CD4-positive, alpha-beta T cell treated with Interleukin-1 beta for 1 hour (primary cell): ENCODE results near the gene PHOSPHO1.

Source experiments
- DNase-seq, 2 donors: peaks; one replicate each; pipeline ENCODE4 v3.0.0-alpha.2; 2020 to 2022

PHOSPHO1 gene

GRCh38 chr17:49241692-49242397 is 11.3 kb upstream of the PHOSPHO1 start:
- DNase-seq, result no peak

DNA sequence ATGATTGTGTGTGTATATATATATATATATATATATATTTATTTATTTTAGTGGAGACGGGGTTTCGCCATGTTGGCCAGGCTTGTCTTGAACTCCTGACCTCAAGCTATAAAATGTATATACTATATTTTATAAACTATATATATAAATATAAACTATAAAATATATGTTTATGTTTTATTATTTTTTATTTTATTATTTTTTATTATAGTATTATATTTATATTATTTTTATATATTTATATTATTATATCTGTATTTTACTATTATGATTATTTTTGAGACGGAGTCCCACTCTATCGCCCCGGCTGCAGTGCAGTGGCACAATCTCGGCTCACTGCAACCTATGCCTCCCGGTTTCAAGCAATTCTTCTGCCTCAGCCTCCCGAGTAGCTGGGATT is 10.5 kb upstream of the PHOSPHO1 start:
- no peak for DNase-seq

- no peak for DNase-seq
Measured at GRCh38 chr17:49240619-49241018, 10.0 kb upstream of the PHOSPHO1 start.

GRCh38 chr17:49239963-49240362 is 9.4 kb upstream of the PHOSPHO1 start:
- no peak for DNase-seq

DNA sequence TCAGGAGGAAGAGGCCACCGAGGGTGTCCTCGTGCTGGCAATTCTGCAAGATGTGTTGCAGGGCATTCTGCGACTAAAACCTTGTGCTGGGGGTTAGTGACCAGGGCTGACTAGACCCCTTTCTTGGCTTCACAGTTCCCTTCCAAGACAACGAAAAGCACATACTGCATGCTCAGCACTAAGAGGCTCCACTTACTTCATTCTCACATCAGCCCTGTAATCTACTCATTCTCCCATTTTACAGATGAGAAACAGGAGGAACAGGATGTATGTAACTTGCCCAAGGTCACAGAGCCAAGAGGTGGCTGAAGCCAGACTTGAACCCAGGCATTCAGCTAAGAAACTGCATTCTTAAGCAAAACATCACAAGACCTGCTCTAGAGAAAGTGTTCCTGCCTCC is 5.3 kb upstream of the PHOSPHO1 start:
- no peak for DNase-seq

DNA sequence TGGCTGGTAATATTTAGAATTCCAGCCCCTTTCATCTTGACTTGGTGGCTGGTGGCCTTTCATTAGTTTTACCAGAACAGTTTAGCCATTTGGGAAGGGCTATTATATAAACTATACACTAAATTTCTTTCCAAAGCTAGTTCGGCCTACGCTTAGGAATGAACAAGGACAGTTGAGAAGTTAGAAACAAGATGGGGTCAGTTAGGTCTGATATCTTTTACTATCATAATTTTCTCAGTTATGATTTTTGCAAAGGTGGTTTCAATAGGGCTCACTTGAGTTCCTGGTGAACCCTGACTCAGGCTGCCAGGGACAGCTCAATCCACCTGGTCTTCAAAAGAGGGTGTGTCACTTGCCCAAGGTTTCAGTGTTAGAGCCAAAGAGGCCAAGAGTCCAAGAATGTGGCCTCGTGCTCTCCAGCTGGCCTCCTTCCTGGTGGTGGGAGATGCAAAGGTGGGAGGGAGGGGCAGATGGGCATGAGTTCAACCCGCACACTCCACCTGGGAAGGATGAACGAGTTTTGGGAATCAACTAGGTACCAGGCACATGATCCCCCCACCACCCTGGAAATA is 4.0 kb upstream of the PHOSPHO1 start:
- no peak for DNase-seq

DNA sequence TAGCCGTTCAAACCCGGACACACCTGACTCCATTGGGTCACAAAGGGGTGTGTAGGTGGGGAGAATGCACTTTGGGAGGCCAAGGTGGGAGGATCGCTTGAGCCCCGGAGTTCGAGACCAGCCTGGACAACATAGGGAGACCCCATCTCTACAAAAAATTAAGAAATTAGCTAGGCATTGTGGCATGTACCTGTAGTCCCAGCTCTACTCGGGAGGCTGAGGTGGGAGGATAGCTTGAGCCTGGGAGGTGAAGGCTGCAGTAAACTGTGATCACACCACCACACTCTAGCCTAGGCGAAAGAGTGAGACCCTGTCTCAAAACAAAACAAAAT is 942 bp upstream of the PHOSPHO1 start:
- DNase-seq, result no peak

DNA sequence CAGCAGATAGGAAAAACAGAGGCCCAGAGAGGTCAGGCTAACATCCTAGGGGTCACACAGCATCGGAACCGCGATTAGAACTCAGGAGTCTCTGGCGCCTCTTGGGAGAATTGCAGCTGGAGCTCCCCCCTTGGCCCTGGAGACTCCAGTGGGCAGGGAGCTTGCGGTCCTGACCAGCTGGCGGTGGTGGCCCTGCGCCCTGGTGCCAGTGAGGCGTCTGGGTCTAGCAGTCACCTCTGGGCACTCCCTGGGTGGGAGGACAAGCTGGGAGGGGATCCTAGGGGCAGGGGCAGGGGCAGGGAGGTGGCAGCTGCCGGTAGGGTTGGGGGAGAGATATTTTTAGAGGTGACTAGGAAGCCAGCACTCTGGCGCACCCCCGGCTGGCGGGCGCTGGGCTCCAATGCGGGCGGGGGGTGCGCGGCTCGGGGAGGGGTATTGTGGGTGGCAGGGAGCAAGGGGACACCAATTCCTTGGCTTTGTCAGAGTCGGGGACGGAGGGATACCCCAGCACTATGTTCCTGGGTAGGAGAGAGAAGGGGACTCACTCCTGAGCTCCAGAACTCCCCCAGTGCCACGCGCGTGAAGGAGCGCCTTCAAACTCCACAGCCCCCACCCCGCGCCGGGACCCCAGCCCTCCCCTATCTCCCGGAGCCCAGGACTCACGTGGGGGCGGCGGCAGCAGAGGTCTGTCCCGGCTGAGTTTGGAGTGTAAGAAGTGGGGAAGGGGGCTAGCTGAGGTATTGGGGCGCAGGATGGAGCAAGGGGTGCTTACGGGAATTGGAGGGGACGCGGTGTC is 584 bp downstream of the PHOSPHO1 start:
- DNase-seq, result no peak

DNA sequence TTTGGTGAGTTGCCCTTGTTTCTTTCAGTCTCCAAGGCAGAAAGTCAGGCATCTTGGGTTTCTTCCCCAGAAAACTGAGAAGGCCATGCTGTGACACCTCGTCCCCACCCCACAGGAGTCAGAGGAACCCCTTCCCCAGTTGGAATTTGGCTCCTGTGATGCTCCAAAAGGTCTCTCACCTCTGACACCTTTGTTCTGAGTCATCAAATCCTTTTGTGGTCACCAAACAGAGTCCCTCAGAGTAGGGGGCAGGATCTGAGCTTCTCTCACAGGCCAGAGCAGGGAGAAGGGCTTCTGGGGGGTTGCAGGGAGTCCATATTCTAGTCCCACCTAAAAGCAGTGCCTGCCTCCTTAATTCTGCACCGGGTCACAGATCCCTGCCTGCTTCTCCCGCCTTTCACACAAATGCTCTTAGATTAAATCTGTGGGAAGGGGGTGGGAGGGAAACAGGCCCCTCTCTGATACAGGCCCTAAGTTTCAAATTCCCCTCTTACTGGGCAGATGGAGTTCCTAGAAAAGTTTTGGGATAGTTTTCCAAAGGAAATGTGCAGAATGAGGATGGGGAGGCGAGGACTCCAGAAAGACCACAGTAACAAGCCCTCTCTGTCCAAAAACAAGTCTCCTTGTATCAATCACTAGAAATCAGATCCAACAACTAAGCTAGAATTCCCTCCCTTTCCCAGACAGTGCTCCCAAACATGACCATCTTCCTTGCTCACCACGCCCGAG is 1.3 kb downstream of the PHOSPHO1 start:
- DNase-seq, result no peak

- DNase-seq, result peak; percentile 77 to 80
Measured at GRCh38 chr17:49227436-49228261, 2.9 kb downstream of the PHOSPHO1 start.

DNA sequence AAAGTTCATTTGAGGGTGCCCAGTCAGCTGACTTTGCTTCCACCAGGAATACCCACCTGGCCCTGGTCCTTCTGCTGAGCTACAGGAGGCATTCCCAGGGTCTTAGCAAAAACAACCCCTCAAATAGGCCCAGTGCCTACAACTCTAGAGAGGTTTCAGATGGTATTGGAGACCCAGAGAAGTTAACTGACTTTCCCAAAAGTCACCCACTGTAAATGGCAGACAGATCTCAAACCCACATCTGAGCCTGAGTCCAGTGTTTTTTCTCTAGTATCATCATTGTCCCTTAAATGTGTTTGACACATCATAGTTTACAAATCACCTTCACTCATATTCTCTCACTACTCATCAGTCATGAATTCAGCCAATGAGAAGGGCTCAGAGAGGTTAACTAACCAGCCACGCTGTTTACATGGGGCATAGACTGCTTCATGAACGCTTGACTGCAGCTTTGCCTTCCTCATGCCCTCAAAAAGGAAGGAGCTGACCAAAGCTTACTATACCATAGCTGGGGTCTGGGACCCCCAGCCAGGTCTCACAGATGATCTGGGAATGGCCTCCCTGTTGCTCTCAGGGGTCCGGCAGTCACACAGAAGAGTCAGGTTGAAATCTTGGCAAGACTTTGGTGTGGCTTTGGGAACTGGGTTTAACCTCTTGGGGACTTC is 3.7 kb downstream of the PHOSPHO1 start:
- DNase-seq, result no peak

DNA sequence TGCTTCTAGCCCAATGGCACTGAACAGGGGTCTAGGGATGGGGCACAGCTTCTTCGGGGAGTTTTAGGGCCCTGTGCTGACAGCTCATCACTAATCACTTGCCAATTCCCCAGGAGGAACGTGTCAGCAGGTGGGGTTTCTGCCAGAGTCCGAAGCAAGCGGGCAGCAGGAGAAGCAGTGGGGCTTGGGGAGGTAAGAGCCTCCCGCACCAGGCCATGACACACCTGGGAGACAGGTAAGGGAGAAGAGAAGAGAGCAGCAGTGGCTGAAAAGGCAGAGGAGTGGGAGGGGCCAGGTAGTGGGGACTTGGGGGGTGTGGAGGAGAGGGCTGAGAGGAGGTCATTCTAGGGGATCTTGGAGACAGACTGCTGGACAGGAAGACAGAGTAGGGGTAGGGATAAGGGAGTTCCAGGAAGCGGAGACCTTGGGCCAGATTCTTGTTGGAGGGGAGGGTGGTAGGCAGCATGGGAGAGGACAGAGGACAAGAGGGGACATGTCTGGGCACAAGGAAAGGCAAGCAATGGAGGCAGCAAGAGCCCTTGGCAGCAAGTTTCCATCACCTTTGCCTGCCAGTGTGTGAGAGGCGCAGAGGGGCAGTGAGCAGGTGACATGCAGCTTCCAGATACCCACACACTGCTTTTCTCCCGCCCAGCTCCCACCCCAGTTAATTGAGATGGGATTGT is 4.9 kb downstream of the PHOSPHO1 start:
- no peak for DNase-seq

DNA sequence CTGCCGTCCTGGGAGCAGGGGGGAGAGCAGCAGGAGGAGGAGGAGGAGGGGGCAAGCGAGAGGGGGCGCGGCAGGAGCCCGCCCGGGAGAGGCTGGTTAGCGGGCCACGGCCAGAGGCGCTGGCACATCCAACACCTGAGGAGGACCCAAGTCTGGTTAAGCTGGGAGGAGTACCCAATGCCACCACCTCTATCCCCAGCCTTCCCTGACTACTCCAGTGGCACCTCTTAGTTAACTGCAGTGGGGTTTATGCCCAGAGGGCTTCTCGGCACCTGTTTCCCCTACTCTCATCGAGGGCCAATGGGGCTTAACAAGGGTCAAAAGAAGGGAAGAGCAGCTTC is 5.6 kb downstream of the PHOSPHO1 start:
- DNase-seq, result no peak

DNA sequence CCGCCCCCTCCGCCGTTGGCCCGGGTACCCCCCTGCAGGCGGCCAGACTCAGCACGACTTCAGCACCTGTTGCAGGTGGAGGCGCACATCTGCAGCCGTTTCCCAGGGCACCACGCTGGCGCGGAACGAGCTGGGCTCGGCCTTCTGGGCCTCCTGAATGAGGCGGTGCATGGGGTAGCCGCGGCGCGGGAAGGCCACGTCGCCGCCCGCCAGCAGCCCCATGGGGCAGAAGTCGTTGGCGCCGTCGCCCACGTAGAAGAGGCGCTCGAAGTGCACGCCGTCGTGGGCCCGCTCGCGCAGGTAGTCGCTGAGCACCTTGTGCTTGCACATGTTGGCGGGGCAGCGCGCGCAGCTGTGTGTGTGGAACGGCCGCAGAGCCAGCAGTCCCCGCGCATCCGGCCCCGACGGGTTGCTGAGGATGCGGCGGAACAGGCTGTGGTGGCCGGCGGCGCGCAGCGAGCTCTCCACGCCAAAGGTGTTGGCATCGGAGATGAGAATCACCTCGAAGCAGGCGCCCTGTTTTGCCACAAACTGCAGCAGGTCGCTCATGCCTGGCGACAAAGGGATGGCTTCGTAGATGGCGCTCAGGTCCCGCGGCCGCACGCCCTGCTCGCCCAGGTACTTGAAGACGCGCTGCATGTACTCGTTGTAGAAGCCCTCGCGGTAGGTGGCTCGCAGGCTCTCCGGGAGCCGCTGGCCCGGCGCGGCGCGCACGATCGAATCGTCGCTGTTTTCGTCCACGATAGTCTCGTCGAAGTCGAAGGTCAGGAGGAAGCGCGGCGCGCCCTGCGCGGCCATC is 6.2 kb downstream of the PHOSPHO1 start:
- DNase-seq, result peak; percentile 57 to 60

- DNase-seq, result peak; percentile 59 to 71
Measured at GRCh38 chr17:49223517-49224197, 6.9 kb downstream of the PHOSPHO1 start.

DNA sequence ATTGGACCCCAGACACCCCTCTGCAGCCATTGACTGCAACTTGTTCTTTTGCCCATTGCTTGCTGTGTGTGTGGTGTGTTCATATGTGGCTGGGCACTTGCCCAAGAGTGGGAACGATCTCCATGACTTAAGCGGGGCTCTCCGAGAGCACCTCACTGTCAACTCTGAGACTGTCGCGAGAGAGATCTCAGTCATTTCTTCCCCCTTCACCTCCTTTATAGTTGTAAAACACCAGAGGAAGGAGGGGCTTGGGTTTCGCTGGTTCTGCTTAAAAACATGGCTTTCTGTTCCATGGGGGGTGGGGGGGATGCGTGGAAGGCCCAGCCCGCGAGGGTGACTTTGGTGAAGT is 7.4 kb downstream of the PHOSPHO1 start:
- DNase-seq, result no peak

GRCh38 chr17:49219987-49220386 is 10.6 kb downstream of the PHOSPHO1 start:
- no peak for DNase-seq

GRCh38 chr17:49218941-49219913 is 11.4 kb downstream of the PHOSPHO1 start:
- DNase-seq, result peak; percentile 74 to 84
